ENCODE results near the gene PRR5L. TPM values are rescaled to one million over a fixed set of nuclear protein-coding genes. Genes with fewer than 3 reads are reported as not detected.
A peak's percentile ranks its signal among the peaks of the same experiment; 100 is the strongest.

PRR5L gene
- total RNA-seq, 1 donor from 2014 or later = 103 TPM

DNA sequence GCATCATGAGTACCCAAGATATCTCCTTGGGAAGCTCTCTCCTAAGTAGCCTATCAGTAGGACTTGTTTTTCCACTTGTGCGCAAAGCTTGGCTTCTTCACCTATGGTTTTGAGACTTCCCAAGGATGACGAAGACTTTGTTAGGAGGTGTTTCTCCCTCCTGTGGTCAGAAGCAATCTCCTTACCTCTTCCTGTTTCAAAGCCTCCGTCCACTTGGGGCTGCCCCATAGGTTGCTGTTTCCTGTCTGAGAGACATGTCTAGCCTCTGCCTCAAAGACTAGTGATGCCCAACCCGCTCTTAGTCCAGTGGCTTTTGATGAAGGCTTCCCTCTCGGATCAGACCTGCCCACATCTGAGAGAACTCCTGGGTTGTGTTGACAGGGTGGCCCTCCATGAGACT, 121.1 kb downstream of the PRR5L start:
- no peak for DNase-seq (ENCODE audit: extremely low spot score, unreplicated experiment)
- peaks cover 68% of the 10 kb centered on the region for H3K4me1 Mint-ChIP-seq (ENCODE audit: unreplicated experiment)
- no peaks in the 10 kb centered on the region for H3K27me3 Mint-ChIP-seq (ENCODE audit: unreplicated experiment)
- H3K4me3 Mint-ChIP-seq (ENCODE audit: unreplicated experiment) = no peak overlapping the region
- peak overlapping the region; percentile 75 for H3K27ac Mint-ChIP-seq (ENCODE audit: unreplicated experiment)
- peaks cover 62% of the 10 kb centered on the region for H3K36me3 Mint-ChIP-seq (ENCODE audit: unreplicated experiment)
- H3K9me3 Mint-ChIP-seq (ENCODE audit: unreplicated experiment) = no peaks in the 10 kb centered on the region
- TF ChIP-seq, protein P1, sequence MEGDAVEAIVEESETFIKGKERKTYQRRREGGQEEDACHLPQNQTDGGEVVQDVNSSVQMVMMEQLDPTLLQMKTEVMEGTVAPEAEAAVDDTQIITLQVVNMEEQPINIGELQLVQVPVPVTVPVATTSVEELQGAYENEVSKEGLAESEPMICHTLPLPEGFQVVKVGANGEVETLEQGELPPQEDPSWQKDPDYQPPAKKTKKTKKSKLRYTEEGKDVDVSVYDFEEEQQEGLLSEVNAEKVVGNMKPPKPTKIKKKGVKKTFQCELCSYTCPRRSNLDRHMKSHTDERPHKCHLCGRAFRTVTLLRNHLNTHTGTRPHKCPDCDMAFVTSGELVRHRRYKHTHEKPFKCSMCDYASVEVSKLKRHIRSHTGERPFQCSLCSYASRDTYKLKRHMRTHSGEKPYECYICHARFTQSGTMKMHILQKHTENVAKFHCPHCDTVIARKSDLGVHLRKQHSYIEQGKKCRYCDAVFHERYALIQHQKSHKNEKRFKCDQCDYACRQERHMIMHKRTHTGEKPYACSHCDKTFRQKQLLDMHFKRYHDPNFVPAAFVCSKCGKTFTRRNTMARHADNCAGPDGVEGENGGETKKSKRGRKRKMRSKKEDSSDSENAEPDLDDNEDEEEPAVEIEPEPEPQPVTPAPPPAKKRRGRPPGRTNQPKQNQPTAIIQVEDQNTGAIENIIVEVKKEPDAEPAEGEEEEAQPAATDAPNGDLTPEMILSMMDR (IDR thresholded peaks at IDR 0.05) = no peak

DNA sequence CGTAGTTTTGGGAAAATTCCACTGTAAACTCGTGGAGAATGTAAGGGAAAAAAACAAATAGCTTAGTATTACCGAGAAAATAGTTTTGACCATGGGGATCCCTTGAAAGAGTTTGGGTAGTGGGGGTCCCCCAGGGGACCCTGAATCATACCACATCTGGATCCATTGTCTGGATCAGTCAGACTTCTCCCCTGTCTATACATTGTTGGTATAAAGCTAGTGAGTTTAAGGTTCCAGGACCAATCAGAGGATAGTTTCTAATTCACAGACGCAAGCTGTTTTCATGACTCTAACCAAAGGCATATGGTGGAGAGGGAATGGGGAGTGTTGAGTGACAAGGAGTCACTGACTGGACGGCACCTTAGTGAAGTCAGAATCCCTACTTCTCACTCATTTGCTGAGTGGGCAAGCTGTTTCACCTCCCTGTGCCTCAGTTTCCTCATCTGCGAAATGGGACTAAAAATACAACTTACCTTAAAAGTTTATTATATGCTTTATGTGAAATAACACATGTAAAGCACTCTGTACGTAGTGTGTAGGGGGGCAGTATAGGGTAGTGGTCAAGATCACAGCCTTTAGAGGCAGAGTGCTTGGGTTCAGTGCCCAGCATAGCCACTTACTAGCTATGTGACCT, 123.8 kb downstream of the PRR5L start:
- Mint-ChIP-seq H3K36me3 (ENCODE audit: unreplicated experiment) (peaks cover 70% of the 10 kb centered on the region), H3K9me3 (ENCODE audit: unreplicated experiment) (no peaks in the 10 kb centered on the region), H3K4me1 (ENCODE audit: unreplicated experiment) (peaks cover 72% of the 10 kb centered on the region), H3K4me3 (ENCODE audit: unreplicated experiment) (no peak overlapping the region), H3K27me3 (ENCODE audit: unreplicated experiment) (no peaks in the 10 kb centered on the region), H3K27ac (ENCODE audit: unreplicated experiment) (peak overlapping the region; percentile 95)
- TF ChIP-seq, protein P1 (IDR thresholded peaks at IDR 0.05) = no peak
- no peak for DNase-seq (ENCODE audit: extremely low spot score, unreplicated experiment)

DNA sequence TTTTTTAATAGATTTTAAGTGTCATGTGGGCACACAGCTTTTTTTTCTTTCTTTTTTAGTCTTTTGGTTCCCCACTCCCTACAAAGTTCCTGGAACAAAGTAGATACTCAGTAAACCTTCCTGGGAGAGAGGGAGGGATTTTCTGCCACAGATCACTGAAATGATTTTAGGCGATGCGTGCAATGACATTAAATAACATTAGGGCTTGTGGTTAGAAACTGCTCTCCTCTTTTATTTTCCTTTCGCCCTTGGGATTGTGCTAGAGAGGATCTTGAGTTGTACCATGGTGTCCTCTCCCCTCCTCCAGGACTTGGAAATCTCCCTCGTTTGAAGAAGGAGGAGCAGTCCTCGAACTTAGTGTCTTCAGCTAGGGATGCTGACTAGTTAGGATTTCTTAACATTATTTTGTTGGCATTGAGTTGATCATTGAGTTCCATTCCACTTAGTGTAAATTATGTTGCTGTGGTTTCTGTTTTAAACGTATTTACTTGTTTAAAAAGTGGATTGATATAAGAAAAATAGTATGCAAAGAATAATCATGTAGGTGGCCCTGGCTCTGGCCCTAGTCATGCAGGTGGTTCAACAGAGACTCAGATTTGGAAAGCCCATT, 125.6 kb downstream of the PRR5L start:
- no peaks in the 10 kb centered on the region for H3K9me3 Mint-ChIP-seq (ENCODE audit: unreplicated experiment)
- TF ChIP-seq, protein P1 (IDR thresholded peaks at IDR 0.05) = no peak
- peak overlapping the region; percentile 95 for H3K27ac Mint-ChIP-seq (ENCODE audit: unreplicated experiment)
- no peaks in the 10 kb centered on the region for H3K27me3 Mint-ChIP-seq (ENCODE audit: unreplicated experiment)
- no peak for DNase-seq (ENCODE audit: extremely low spot score, unreplicated experiment)
- peaks cover 79% of the 10 kb centered on the region for H3K4me1 Mint-ChIP-seq (ENCODE audit: unreplicated experiment)
- peaks cover 70% of the 10 kb centered on the region for H3K36me3 Mint-ChIP-seq (ENCODE audit: unreplicated experiment)
- peak overlapping the region; percentile 18 for H3K4me3 Mint-ChIP-seq (ENCODE audit: unreplicated experiment)

DNA sequence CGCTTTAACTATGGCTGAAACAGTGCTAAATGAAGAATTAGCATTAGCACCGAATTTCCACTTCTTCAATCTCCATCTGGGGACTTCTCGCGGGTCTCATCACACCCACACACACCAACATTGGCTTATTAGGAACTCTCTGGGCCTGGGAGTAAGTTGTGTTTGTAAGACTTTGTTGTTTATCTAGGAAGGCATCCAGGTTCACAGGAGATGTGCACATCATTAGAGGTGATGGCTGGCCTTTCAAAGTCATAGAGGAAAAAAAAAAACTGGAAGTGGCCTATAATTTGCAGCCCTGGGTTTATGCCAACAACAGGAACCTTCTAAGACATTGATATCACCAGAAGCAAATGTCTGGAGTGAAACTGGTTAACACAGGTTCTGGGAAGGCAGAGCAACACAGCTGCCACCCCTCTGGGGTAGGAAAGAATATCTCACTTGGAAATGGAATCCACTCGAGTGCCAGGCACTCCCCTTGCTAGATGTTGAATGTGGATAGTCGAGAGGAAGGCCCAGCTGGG, 129.5 kb downstream of the PRR5L start:
- Mint-ChIP-seq H3K36me3 (ENCODE audit: unreplicated experiment) (peaks cover 62% of the 10 kb centered on the region), H3K27me3 (ENCODE audit: unreplicated experiment) (no peaks in the 10 kb centered on the region), H3K27ac (ENCODE audit: unreplicated experiment) (peak overlapping the region; percentile 76), H3K9me3 (ENCODE audit: unreplicated experiment) (no peaks in the 10 kb centered on the region), H3K4me3 (ENCODE audit: unreplicated experiment) (no peak overlapping the region), H3K4me1 (ENCODE audit: unreplicated experiment) (peaks cover 54% of the 10 kb centered on the region)
- DNase-seq (ENCODE audit: extremely low spot score, unreplicated experiment) = no peak
- TF ChIP-seq, protein P1 (IDR thresholded peaks at IDR 0.05) = no peak

DNA sequence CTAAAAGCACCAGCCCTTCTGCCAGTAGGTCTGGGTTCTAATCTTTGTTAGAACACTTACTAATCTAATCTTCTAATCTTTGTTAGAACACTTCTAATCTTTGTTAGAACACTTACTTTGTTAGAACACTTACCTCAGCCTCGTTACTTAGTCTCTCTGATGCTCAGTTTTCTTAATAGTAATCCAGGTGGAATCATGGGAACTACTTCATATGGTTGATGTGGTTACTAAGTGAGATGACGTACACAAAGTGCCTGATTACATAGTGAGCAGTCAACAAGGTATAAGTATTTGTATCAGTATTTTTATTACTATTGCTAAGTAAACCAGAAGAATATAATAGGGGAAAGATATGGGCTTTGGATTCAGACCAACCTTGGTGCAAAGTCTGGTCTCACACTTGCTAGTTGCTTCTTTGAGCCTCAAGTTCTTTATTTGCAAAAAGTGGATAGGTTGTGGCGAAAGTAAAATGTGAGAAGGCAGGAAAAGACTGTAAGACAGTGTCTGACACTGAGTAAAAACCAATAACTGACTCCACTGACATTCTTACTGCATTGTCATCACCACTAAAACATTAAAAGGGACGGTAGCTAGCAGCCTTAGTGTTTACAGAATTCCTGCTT, 130.2 kb downstream of the PRR5L start:
- no peak for DNase-seq (ENCODE audit: extremely low spot score, unreplicated experiment)
- no peaks in the 10 kb centered on the region for H3K27me3 Mint-ChIP-seq (ENCODE audit: unreplicated experiment)
- no peaks in the 10 kb centered on the region for H3K9me3 Mint-ChIP-seq (ENCODE audit: unreplicated experiment)
- no peak overlapping the region for H3K4me3 Mint-ChIP-seq (ENCODE audit: unreplicated experiment)
- TF ChIP-seq, protein P1 (IDR thresholded peaks at IDR 0.05) = no peak
- peak overlapping the region; percentile 76 for H3K27ac Mint-ChIP-seq (ENCODE audit: unreplicated experiment)
- peaks cover 64% of the 10 kb centered on the region for H3K36me3 Mint-ChIP-seq (ENCODE audit: unreplicated experiment)
- H3K4me1 Mint-ChIP-seq (ENCODE audit: unreplicated experiment) = peaks cover 53% of the 10 kb centered on the region
